ENCODE measurements around the gene TMEM87B. TPM values are rescaled to one million over a fixed set of nuclear protein-coding genes. Genes with fewer than 3 reads are reported as not detected.

Gene TMEM87B
- total and polyA plus RNA-seq, 2 of the 8 experiments (the other 6 are each of a cell fraction or from before 2014, with no cell fraction given): 7.2 to 9.0 TPM

DNA sequence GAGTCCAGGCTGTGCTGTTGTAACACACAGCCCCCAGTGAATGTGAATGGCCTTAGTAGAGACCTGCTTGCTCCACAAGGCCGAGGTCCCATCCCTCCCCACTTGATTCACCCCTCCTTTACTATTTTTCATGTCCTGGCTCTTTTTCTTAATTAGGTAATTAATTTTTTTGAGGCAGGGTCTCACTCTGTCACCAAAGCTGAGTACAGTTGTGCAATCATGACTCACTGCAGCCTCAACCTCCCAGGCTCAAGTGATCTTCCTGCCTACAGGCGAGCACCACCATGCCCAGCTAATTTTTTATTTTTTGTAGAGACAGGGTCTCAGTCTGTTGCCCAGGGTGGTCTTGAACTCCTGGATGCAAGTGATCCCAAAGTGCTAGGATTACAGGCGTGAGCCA lies 102.4 kb downstream of the TMEM87B start:
- H3K79me1 ChIP-seq (ENCODE audit: low read depth, low read length): no peaks in the 10 kb centered on the region
- no peaks in the 10 kb centered on the region for H3K79me2 ChIP-seq (ENCODE audit: control insufficient read depth in 1 of 2, insufficient read depth in 2 of 2, low read length in 2 of 2)
- H3K4me2 ChIP-seq (ENCODE audit: insufficient read depth in 1 of 2, low read depth in 2 of 2, low read length in 2 of 2): no peak overlapping the region
- no peak overlapping the region for H3K18ac ChIP-seq (ENCODE audit: extremely low read depth, low read length)
- no peak overlapping the region for H2AFZ ChIP-seq (ENCODE audit: low read length)
- H4K5ac ChIP-seq (ENCODE audit: insufficient read length, low read depth, low read length): no peak overlapping the region
- no peak overlapping the region for H4K8ac ChIP-seq (ENCODE audit: extremely low read depth, insufficient read depth, low read length)
- no peak overlapping the region for H2AK5ac ChIP-seq (ENCODE audit: low read depth, low read length)
- H2BK120ac ChIP-seq (replicated peaks; ENCODE audit: low read depth, low read length): no peak overlapping the region
- H3K23ac ChIP-seq (ENCODE audit: insufficient read length): no peak overlapping the region
- H2BK15ac ChIP-seq (ENCODE audit: low read length): no peak overlapping the region
- H3K23me2 ChIP-seq (ENCODE audit: low read depth, low read length): no peaks in the 10 kb centered on the region
- 88% methylated on average over 2 of the region's 3 CpGs; no CpG with 5 or more reads in 1 of the 2 experiments for WGBS, 2 experiments (ENCODE audit: extremely low coverage in 1 of 2, insufficient coverage in 1 of 2, insufficient read length in 1 of 2, insufficient replicate concordance in 2 of 2, low coverage in 1 of 2, low lambda C conversion rate in 2 of 2, missing lambda C conversion rate in 1 of 2)
- no peaks in the 10 kb centered on the region for H4K20me1 ChIP-seq (replicated peaks in 1 of 2; ENCODE audit: control insufficient read depth in 1 of 2, insufficient read depth in 2 of 2, low read length in 2 of 2)
- H2BK5ac ChIP-seq (ENCODE audit: low read depth, low read length): no peak overlapping the region
- no peaks in the 10 kb centered on the region for H3K36me3 ChIP-seq (ENCODE audit: control insufficient read depth in 2 of 4, insufficient read depth in 4 of 4, low read length in 3 of 4)
- H3K4ac ChIP-seq (replicated peaks; ENCODE audit: insufficient read length, low read depth, low read length): no peak overlapping the region
- H3K27me3 ChIP-seq (replicated peaks in 1 of 4; ENCODE audit: control insufficient read depth in 3 of 4, extremely low read depth in 1 of 4, insufficient read depth in 3 of 4, low read length in 3 of 4): no peaks in the 10 kb centered on the region; a peak in 1 of 7 replicates
- no peak overlapping the region for H3K9ac ChIP-seq (replicated peaks in 1 of 4; ENCODE audit: extremely low read depth in 1 of 4, low read depth in 3 of 4, low read length in 3 of 4)
- no peak overlapping the region for H3K14ac ChIP-seq (ENCODE audit: insufficient read length)
- no peaks in the 10 kb centered on the region for H3K9me3 ChIP-seq (ENCODE audit: insufficient read depth in 2 of 2, low read depth in 1 of 2, low read length in 1 of 2)
- peaks cover 0 to 5% (median 2%) of the 10 kb centered on the region in 4 experiments; a peak in 3 of 7 replicates for H3K4me1 ChIP-seq (replicated peaks in 1 of 4; ENCODE audit: control insufficient read depth in 3 of 4, insufficient read depth in 4 of 4, low read length in 3 of 4)
- H2BK20ac ChIP-seq (ENCODE audit: low read length): no peak overlapping the region
- DNase-seq (ENCODE audit: low read depth in 1 of 2, low spot score in 2 of 2) (no peak), FAIRE-seq (no peak)
- H2BK12ac ChIP-seq (ENCODE audit: low read depth, low read length): no peak overlapping the region
- H4K91ac ChIP-seq (replicated peaks; ENCODE audit: insufficient read length, low read length): no peak overlapping the region
- CTCF ChIA-PET (ENCODE audit: partially characterized antibody): no interaction called here
- H3K4me3 ChIP-seq (ENCODE audit: extremely low read depth in 1 of 4, insufficient read depth in 2 of 4, low read depth in 3 of 4, low read length in 4 of 4): no peak overlapping the region
- no peak overlapping the region for H3K27ac ChIP-seq (ENCODE audit: low read depth, low read length)
- POLR2A ChIA-PET (ENCODE audit: partially characterized antibody): no interaction called here
- no peak overlapping the region for H3K56ac ChIP-seq (replicated peaks; ENCODE audit: insufficient read length, low read depth, low read length)
- no peak for TF ChIP-seq CTBP2 (IDR thresholded peaks at IDR 0.05; ENCODE audit: borderline replicate concordance, insufficient read depth, insufficient read length, low read length)
- no peak for TF ChIP-seq CHD2 (IDR thresholded peaks at IDR 0.05; ENCODE audit: low read length)
- no peak for TF ChIP-seq KDM4A (IDR thresholded peaks at IDR 0.05; ENCODE audit: low read depth, low read length, severe bottlenecking)
- TF ChIP-seq RBBP5 (IDR thresholded peaks at IDR 0.05; ENCODE audit: borderline replicate concordance, low read depth, low read length): no peak
- no peak for TF ChIP-seq GTF2F1 (IDR thresholded peaks at IDR 0.05; ENCODE audit: borderline replicate concordance, low read depth, low read length)
- no peak for TF ChIP-seq CBX8 (IDR thresholded peaks at IDR 0.05; ENCODE audit: borderline replicate concordance, low read depth, low read length)
- TF ChIP-seq SIRT6 (IDR thresholded peaks at IDR 0.05; ENCODE audit: low read length): no peak
- TF ChIP-seq FOSL1 (IDR thresholded peaks at IDR 0.05; ENCODE audit: insufficient read depth, low read depth, low read length): no peak
- no peak for TF ChIP-seq USF2 (IDR thresholded peaks at IDR 0.05; ENCODE audit: low read length)
- TF ChIP-seq JUND (IDR thresholded peaks at IDR 0.05; ENCODE audit: low read length): no peak
- TF ChIP-seq SIN3A (conservative IDR thresholded peaks at IDR 0.05 in 1 of 2, IDR thresholded peaks at IDR 0.05 in 1 of 2; ENCODE audit: low read depth in 1 of 2, low read length in 2 of 2): no peak
- no peak for TF ChIP-seq BRCA1 (IDR thresholded peaks at IDR 0.05; ENCODE audit: low read depth, low read length)
- no peak for TF ChIP-seq BACH1 (IDR thresholded peaks at IDR 0.05; ENCODE audit: low read length)
- TF ChIP-seq TCF12 (IDR thresholded peaks at IDR 0.05; ENCODE audit: low read depth, low read length): no peak

All from H1 (cell line).